GM12875 (cell line): ENCODE data around the gene DXO.

Experiments used
- H3K4me3 ChIP-seq: one replicate; pipeline ENCODE4 v1.5.1; 2011; ENCODE audit warnings: low read depth, low read length, control low read depth
- TF ChIP-seq, protein P1 (sequence below): IDR thresholded peaks from 2 replicates; pipeline ENCODE4 v1.5.1; 2011; ENCODE audit warnings: low read depth, mild to moderate bottlenecking, control low read depth, inconsistent platforms, low read length, moderate library complexity, borderline replicate concordance; ENCODE audit not compliant: insufficient read depth

The DXO gene

DNA sequence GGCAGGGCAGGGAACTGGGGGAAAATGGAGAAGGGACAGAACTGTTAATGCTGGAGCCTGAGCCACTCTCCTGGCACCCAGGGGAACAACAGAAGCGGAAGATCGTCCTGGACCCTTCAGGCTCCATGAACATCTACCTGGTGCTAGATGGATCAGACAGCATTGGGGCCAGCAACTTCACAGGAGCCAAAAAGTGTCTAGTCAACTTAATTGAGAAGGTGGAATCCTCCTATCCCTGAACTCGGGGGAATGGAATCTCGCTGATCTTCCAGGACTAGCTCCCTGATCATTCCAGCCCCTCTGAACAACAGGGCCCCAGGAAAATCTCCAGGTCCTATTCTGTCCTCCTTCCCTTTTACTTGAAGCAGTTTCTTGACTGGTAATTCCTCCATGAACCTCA, 24.1 kb downstream of the DXO start:
- H3K4me3 ChIP-seq, result no peak overlapping the region
- TF ChIP-seq, protein P1, sequence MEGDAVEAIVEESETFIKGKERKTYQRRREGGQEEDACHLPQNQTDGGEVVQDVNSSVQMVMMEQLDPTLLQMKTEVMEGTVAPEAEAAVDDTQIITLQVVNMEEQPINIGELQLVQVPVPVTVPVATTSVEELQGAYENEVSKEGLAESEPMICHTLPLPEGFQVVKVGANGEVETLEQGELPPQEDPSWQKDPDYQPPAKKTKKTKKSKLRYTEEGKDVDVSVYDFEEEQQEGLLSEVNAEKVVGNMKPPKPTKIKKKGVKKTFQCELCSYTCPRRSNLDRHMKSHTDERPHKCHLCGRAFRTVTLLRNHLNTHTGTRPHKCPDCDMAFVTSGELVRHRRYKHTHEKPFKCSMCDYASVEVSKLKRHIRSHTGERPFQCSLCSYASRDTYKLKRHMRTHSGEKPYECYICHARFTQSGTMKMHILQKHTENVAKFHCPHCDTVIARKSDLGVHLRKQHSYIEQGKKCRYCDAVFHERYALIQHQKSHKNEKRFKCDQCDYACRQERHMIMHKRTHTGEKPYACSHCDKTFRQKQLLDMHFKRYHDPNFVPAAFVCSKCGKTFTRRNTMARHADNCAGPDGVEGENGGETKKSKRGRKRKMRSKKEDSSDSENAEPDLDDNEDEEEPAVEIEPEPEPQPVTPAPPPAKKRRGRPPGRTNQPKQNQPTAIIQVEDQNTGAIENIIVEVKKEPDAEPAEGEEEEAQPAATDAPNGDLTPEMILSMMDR, result no peak

- TF ChIP-seq, protein P1, result no peak
- no peak overlapping the region for H3K4me3 ChIP-seq
Measured at GRCh38 chr6:31947070-31947675, 24.8 kb downstream of the DXO start.

GRCh38 chr6:31946370-31946885, 25.5 kb downstream of the DXO start:
- H3K4me3 ChIP-seq, result no peak overlapping the region

DNA sequence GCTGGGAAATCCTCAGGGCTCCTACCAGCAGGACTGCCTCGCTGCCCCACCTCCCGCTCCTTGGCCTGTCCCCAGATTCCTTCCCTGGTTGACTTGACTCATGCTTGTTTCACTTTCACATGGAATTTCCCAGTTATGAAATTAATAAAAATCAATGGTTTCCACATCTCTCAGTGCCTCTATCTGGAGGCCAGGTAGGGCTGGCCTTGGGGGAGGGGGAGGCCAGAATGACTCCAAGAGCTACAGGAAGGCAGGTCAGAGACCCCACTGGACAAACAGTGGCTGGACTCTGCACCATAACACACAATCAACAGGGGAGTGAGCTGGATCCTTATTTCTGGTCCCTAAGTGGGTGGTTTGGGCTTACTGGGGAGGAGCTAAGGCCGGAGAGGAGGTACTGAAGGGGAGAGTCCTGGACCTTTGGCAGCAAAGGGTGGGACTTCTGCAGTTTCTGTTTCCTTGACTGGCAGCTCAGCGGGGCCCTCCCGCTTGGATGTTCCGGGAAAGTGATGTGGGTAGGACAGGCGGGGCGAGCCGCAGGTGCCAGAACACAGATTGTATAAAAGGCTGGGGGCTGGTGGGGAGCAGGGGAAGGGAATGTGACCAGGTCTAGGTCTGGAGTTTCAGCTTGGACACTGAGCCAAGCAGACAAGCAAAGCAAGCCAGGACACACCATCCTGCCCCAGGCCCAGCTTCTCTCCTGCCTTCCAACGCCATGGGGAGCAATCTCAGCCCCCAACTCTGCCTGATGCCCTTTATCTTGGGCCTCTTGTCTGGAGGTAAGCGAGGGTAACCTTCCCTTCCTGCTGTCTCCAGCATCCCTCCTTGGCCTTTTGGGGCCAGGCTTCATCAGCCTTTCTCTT, 26.2 kb downstream of the DXO start, which contains the start of gene CFB:
Gene CFB, plus strand, starts transcription at position 589 of the 863 bp plus-strand sequence. Its CDS starts 127 bp downstream, at position 716.
- TF ChIP-seq, protein P1, result no peak
- H3K4me3 ChIP-seq, result no peak within 1 kb of the TSS

More at GRCh38 chr6:31946370-31946885, 25.5 kb downstream of the DXO start:
- TF ChIP-seq, protein P1, result no peak

DNA sequence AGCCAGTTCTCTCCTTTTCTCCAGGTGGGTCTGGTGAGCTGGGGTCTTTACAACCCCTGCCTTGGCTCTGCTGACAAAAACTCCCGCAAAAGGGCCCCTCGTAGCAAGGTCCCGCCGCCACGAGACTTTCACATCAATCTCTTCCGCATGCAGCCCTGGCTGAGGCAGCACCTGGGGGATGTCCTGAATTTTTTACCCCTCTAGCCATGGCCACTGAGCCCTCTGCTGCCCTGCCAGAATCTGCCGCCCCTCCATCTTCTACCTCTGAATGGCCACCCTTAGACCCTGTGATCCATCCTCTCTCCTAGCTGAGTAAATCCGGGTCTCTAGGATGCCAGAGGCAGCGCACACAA, 26.8 kb downstream of the DXO start:
- H3K4me3 ChIP-seq, result no peak overlapping the region
- TF ChIP-seq, protein P1, result no peak

DNA sequence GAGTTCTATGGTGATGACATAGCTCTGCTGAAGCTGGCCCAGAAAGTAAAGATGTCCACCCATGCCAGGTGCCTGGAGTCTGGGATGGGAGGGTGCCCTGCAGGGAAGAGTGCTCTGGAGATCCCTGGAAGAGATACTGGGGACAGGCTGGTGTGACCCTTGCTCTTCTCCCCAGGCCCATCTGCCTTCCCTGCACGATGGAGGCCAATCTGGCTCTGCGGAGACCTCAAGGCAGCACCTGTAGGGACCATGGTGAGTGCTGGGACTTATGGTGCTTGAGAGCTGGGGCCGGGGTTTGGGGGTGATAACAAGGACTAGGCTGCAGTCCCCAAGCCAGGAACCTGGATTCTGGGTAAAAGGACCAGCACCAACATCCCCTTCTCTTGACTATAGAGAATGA, 28.2 kb downstream of the DXO start:
- H3K4me3 ChIP-seq, result no peak overlapping the region
- TF ChIP-seq, protein P1, result no peak
